ENCODE measurements around the gene PRKCA. TPM values are rescaled to one million over a fixed set of nuclear protein-coding genes. Genes with fewer than 3 reads are reported as not detected.

The PRKCA gene
- total and polyA plus RNA-seq, 9 of the 15 experiments (the other 6 are each of a cell fraction or from before 2014, with no cell fraction given): 3.2 to 33.0 (median 17.8) TPM

- TF ChIP-seq ZNF318 (IDR thresholded peaks at IDR 0.05; ENCODE audit: borderline replicate concordance in 1 of 2, low read depth in 1 of 2) (no peak), TFE3 (CRISPR knock-in tag; IDR thresholded peaks at IDR 0.05) (no peak), ZNF12 (CRISPR knock-in tag; IDR thresholded peaks at IDR 0.05) (no peak), HLTF (IDR thresholded peaks at IDR 0.05) (no peak), EHMT2 (IDR thresholded peaks at IDR 0.05) (no peak), ZNF740 (CRISPR knock-in tag; IDR thresholded peaks at IDR 0.05) (no peak), ZNF740 (tag; IDR thresholded peaks at IDR 0.05) (no peak), ESRRA (IDR thresholded peaks at IDR 0.05; ENCODE audit: borderline replicate concordance, low read depth) (no peak), KAT8 (IDR thresholded peaks at IDR 0.05; ENCODE audit: low read depth) (no peak), CREB3 (tag; conservative IDR thresholded peaks at IDR 0.05; ENCODE audit: low read depth) (no peak), TAF15 (IDR thresholded peaks at IDR 0.05; ENCODE audit: low read depth, low read length) (no peak), CBX8 (IDR thresholded peaks at IDR 0.05; ENCODE audit: borderline replicate concordance, extremely low read depth, low read depth, low read length, poor library complexity, severe bottlenecking) (no peak), LEF1 (IDR thresholded peaks at IDR 0.05) (no peak), ZNF57 (CRISPR knock-in tag; IDR thresholded peaks at IDR 0.05) (no peak), EP300 (IDR thresholded peaks at IDR 0.05; ENCODE audit: low read length) (no peak)
Measured at GRCh38 chr17:66301864-66302741, at the start of gene PRKCA (continued).

Measured in K562 (cell line).